ENCODE data around the gene ZRANB3.
"Not testable (repeated sequence)": the region's sequence is repeated elsewhere in the genome, so short reads cannot be mapped to it uniquely, and the experiment has no call there.

ZRANB3 gene

GRCh38 chr2:135125940-135126339, 405.1 kb downstream of the ZRANB3 start:
- DNase-seq (ENCODE audit: low read depth in 2 of 2), result no peak

- no peak for DNase-seq (ENCODE audit: low read depth in 2 of 2)
Observed at GRCh38 chr2:135124924-135125886, 405.8 kb downstream of the ZRANB3 start.

GRCh38 chr2:135121658-135122039, 409.4 kb downstream of the ZRANB3 start:
- DNase-seq (ENCODE audit: low read depth in 2 of 2), result not testable (repeated sequence)

GRCh38 chr2:135121016-135121657, 409.9 kb downstream of the ZRANB3 start:
- DNase-seq (ENCODE audit: low read depth in 2 of 2), result no peak

- no peak for DNase-seq (ENCODE audit: low read depth in 2 of 2)
Observed at GRCh38 chr2:135119582-135119981, 411.4 kb downstream of the ZRANB3 start.

- DNase-seq (ENCODE audit: low read depth in 2 of 2), result no peak
Observed at GRCh38 chr2:135113322-135113721, 417.7 kb downstream of the ZRANB3 start.

- not testable (repeated sequence) for DNase-seq (ENCODE audit: low read depth in 2 of 2)
Observed at GRCh38 chr2:135105513-135106316, 425.3 kb downstream of the ZRANB3 start.

- no peak for DNase-seq (ENCODE audit: low read depth in 2 of 2)
Observed at GRCh38 chr2:135103843-135104242, 427.2 kb downstream of the ZRANB3 start.

GRCh38 chr2:135099802-135100483, 431.1 kb downstream of the ZRANB3 start:
- no peak for DNase-seq (ENCODE audit: low read depth in 2 of 2)

GRCh38 chr2:135097532-135098231, 433.3 kb downstream of the ZRANB3 start:
- DNase-seq (ENCODE audit: low read depth in 2 of 2), result no peak

- DNase-seq (ENCODE audit: low read depth in 2 of 2), result no peak
Observed at GRCh38 chr2:135096665-135097446, 434.2 kb downstream of the ZRANB3 start.

GRCh38 chr2:135095591-135095990, 435.4 kb downstream of the ZRANB3 start:
- DNase-seq (ENCODE audit: low read depth in 2 of 2), result no peak

GRCh38 chr2:135094508-135094907, 436.5 kb downstream of the ZRANB3 start:
- no peak for DNase-seq (ENCODE audit: low read depth in 2 of 2)

GRCh38 chr2:135093670-135094330, 437.2 kb downstream of the ZRANB3 start:
- DNase-seq (ENCODE audit: low read depth in 2 of 2), result no peak

- no peak for DNase-seq (ENCODE audit: low read depth in 2 of 2)
Observed at GRCh38 chr2:135093193-135093592, 437.8 kb downstream of the ZRANB3 start.

GRCh38 chr2:135091681-135092080, 439.3 kb downstream of the ZRANB3 start:
- DNase-seq (ENCODE audit: low read depth in 2 of 2), result no peak

- not testable (repeated sequence) for DNase-seq (ENCODE audit: low read depth in 2 of 2)
Observed at GRCh38 chr2:135089597-135089996, 441.4 kb downstream of the ZRANB3 start.
